NCI-H187 (cell line): ENCODE measurements around the gene RHOBTB3.
A peak's percentile ranks its signal among the peaks of the same experiment; 100 is the strongest.
"Not testable (repeated sequence)": the region's sequence is repeated elsewhere in the genome, so short reads cannot be mapped to it uniquely, and the experiment has no call there.

Source experiments
- DNase-seq, 2 experiments: peaks; one replicate each; lab custom pipeline; 2025; lab: John Stamatoyannopoulos, UW

The RHOBTB3 gene, protein sequence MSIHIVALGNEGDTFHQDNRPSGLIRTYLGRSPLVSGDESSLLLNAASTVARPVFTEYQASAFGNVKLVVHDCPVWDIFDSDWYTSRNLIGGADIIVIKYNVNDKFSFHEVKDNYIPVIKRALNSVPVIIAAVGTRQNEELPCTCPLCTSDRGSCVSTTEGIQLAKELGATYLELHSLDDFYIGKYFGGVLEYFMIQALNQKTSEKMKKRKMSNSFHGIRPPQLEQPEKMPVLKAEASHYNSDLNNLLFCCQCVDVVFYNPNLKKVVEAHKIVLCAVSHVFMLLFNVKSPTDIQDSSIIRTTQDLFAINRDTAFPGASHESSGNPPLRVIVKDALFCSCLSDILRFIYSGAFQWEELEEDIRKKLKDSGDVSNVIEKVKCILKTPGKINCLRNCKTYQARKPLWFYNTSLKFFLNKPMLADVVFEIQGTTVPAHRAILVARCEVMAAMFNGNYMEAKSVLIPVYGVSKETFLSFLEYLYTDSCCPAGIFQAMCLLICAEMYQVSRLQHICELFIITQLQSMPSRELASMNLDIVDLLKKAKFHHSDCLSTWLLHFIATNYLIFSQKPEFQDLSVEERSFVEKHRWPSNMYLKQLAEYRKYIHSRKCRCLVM

GRCh38 chr5:95730730-95731570 is at the start of gene RHOBTB3:
TSS of gene RHOBTB3 (plus strand) at chr5:95731336. CDS start at chr5:95731683, 347 bp downstream.
- peak; percentile 52 to 82 for DNase-seq

DNA sequence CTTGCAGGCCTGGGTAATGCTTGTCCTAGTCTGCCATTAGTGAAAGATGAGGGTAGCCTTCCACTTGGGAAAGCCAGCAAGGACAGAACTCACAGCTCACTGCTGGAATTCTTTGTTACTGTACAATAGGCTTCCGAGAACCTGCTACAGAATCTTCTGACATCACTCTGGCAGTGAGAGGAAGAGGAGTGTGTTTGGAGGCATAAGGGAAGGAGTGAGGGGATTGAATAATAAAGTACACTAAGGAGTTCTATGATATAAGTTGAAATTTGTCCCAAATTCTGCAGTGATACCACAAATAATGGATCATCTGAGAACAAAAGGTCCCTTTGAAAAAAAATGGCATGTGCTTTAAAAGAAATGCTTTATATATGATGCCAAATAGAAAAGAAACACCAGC is 48.2 kb upstream of the RHOBTB3 start, which contains the start of gene SPATA9:
Gene SPATA9 (minus strand): TSS at position 101 of the 400 bp plus-strand sequence. CDS start 137 bp downstream, outside the sequence.
- DNase-seq, result no peak

DNA sequence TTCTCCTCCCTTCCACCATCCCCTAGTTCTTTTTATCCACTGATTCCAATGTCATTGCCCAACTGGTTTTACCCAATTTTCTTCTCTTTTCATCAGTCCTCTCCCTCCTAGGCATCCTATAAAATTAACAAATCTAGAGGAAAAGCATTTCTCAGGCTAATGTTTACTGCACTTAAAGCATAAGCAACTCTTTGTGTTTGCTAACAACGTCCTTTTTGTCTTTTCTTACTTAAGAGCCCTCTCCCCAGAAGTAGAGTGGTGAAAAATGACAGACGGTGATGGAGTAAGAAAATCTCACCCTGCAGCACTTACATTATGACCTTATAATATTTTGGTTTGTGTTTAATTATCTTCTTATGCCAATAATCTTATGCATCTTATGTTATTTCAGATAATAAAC is 46.8 kb upstream of the RHOBTB3 start:
- DNase-seq, result no peak

DNA sequence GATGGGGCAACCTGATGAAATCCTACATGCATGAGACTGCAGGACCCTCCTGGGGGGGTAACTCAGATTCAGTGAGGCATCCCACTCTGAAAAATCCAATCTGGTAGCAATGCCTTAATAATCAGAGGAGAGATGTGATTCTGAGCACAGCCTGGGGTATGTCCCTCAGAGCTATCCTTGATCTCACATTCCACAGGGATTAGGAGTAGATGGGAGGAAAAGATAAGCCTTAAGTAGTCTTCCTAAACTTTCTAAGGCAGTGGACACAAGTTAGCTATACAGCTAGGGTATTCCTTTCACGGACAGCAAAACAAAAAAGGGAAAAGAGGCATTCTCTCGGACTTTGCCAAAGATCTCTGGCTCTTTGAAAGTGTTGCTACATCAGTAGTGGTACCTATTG is 44.5 kb upstream of the RHOBTB3 start:
- DNase-seq, result no peak

DNA sequence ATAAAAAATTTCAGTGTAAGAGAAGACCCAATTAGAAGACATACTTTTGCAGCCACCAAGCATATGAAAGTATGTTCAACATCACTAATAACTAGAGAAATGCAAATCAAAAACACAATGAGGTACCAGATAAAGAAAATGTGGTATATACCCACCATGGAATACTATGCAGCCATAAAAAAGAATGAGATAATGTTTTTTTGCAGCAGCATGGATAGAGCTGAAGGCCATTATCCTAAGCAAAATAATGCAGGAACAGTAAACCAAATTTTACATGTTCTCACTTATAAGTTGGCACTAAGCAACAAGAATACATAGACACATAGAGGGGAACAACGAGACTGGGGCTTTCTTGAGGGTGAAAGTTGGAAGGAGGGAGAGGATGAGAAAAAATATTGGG is 41.5 kb upstream of the RHOBTB3 start:
- DNase-seq, result no peak

- no peak for DNase-seq
Observed at GRCh38 chr5:95690333-95690732, 40.8 kb upstream of the RHOBTB3 start.

GRCh38 chr5:95697781-95698681 is 33.1 kb upstream of the RHOBTB3 start:
- no peak for DNase-seq

DNA sequence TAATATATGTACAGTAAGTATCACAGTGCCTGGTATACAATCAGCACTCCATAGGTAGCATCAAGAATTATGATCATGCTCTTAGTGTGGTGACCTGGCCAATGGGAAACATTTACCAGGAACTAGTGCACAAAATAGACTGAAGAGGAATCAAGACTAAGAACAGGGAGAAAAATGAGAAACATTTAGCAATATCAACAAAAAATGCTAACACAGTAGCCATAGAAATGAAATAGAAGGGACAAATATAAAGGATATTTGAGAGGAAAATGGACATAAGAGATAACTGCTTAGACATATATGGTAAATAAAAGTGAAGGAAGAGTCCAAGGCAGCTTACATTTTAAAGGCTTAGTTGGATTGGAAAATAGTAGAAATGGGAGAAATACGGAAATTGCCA is 31.8 kb upstream of the RHOBTB3 start:
- DNase-seq, result no peak

GRCh38 chr5:95701074-95701473 is 30.1 kb upstream of the RHOBTB3 start:
- no peak for DNase-seq

- no peak for DNase-seq
Observed at GRCh38 chr5:95704150-95704549, 27.0 kb upstream of the RHOBTB3 start.

GRCh38 chr5:95706196-95706595 is 24.9 kb upstream of the RHOBTB3 start:
- not testable (repeated sequence) for DNase-seq

- no peak for DNase-seq
Observed at GRCh38 chr5:95707055-95707454, 24.1 kb upstream of the RHOBTB3 start.

DNA sequence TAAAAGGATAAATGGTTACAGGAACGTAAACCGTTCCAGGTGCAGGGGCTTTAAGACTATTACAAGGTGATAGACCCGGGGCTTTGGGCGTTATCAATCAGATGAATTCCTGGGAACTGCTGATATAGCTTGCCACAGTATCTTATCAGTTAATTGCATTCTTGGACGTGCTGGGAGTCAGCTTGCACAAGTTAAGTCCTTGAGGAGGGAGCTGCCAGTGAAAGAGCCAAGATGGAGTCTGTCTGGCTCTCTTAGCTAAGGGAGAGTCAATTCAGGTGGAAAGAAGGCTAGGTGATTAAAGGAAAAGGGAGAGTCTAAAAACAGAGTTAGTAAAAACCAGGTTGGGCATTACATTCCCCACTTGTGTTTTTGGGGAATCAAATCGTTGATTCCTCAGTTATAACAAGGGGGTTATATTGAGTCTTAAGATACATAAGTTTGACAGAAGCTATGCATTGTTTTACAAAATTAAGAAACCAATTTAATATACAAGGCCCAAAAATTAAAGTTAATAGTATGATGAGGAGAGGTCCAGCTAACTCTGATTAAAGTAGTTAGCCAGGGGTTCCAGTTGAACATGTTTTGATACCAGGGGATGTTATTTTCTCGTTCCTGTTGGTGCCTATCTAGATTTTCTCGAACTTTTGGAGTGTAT is 23.5 kb upstream of the RHOBTB3 start:
- DNase-seq, result not testable (repeated sequence)

DNA sequence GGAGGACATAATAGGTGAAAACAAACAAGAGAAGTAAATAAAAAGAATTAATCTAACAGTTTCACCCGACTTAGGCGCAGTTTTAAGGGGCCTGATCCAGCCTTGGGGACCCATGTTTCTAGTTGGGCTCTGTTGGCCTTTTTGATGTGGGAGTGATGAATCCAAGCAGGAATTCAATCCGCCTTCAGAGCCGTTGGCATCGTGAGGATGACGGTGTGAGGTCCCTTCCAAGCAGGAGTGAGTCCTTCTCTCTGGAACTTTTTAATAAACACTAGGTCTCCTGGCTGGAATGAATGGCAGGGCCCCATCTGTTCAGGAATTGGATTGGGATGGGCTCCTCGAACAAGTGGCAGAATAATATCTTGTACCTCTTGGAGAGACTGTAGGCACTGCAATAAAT is 22.3 kb upstream of the RHOBTB3 start:
- DNase-seq, result no peak

DNA sequence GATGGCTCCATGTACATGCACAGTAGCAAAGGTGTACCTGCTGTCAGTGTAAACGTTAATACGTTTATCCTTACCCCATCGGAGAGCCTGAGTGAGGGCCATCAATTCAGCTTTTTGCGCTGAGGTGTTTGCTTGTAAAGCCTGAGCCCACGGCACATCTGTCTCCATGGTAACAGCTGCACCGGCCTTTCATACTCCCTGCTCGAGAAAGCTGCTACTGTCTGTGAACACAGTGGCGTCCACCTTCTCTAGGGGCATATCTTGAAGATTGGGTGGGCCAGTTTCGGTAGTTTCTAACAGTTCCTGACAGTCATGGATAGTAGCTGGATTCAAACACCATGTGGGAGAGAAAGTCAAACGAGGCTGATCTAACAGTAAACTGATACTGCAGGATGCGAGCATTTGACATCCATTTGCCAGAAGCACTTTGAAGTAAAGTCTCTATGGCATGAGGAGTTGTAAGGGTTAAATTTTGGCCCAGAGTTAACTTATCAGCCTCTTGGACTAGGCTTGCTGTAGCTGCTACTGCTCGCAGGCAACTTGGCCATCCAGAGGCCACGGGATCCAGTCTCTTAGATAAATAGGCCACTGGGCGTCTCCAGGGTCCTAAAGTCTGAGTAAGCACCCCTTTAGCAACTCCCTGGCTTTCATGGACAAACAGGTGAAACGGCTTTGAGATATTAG is 21.0 kb upstream of the RHOBTB3 start:
- DNase-seq, result no peak

GRCh38 chr5:95710651-95711500 is 20.3 kb upstream of the RHOBTB3 start:
- not testable (repeated sequence) for DNase-seq

DNA sequence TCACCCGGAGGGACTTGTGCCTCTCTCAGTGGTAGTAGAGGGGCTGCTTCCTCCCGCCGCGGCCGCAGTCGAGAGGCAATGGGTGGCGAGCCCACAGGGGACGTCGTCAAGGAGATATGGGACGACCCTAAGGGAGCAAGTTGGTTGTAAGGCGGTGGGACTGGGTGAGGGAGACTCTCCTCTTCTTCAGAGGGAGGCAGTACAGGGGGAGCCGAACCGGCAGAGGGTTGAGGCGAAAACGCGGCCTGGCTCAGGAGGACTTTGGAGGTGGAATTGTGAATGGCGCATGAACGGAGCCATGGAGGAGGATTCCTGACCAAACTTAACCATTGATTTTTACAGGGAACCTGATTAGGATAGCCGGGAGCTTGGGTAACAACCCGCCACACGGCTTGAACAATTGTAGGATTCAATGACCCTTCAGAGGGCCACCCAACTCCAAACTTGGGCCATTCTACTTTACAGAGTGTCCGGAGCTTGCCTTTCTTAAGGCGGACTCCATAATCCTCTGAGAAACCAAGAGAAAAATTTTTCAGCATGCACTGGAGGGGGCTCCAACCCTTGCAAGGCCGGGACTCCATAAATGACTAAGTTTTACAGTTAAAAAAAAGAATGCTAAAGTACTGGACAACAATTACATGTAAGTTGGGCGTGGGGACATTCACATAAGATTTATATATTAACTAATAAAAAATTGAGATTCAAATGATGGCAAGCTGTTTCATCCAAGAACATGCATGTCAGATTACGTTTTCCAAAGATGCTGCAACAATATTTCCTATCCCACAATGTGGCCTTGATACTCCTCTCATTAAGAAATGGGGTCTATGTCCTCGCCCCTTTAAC is 19.4 kb upstream of the RHOBTB3 start:
- DNase-seq, result no peak

DNA sequence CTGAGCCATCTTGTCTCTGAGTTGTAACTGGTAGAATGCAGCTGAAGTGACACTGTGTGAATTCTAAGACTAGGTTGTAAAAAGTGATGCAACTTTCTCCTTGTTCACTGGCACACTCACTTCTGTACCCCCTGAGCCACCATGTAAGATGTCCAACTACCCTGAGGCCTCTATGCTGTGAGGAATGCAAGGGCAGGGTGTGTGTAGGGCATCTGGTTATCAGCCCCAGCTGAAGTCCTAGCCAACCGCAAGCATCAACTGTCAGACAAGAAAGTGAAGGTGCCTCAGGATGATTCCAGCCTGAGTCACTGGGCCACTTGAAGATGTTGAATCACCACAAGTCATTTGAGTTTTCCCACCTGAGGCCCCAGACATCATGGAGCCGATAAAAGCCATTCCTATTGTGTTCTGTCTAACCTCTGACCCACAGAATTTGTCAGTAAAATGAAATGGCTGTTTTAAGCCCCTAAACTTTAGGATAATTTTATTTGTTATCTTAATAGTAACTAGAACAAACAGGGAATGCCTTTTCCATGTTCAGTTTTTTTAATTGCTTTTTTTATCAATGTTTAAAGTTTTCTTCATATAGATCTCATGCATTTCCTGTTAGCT is 18.7 kb upstream of the RHOBTB3 start:
- peak in 1 of 2 experiments; percentile 6 for DNase-seq
